Dermis microvascular lymphatic vessel endothelial cell (primary cell): Measurements from ENCODE around the gene AP5M1. TPM values are rescaled to one million over a fixed set of nuclear protein-coding genes. Genes with fewer than 3 reads are reported as not detected.

Experiments used
- total RNA-seq: library from RNA; depleted of rRNA; stranded (reverse); fragments of >200 nt; gene quantifications from 2 replicates; pipeline ENCODE4 v1.2.1, GENCODE V29; 2014

AP5M1 gene
- total RNA-seq, 1 donor from 2014 or later, result 11.6 TPM

Other genes starting within 250 kb of the AP5M1 start
- gene EXOC5, start 66 bp upstream of the AP5M1 start, total RNA-seq, result 31.1 and 39.3 TPM in 2 replicates
- 12.8 and 13.2 TPM in 2 replicates for gene NAA30, start 121.6 kb downstream of the AP5M1 start, total RNA-seq
- not detected in 2 replicates for gene CCDC198, start 224.9 kb downstream of the AP5M1 start, total RNA-seq